GM21526 (cell line): ENCODE results near the gene PRKCSH.
"Not testable (repeated sequence)": the region's sequence is repeated elsewhere in the genome, so short reads cannot be mapped to it uniquely, and the experiment has no call there.

Experiments used
- ATAC-seq: cut with Tn5 transposase; IDR thresholded peaks from one replicate; pipeline ENCODE4 v1.9.1; 2021; ENCODE audit warnings: moderate library complexity; ENCODE audit not compliant: unreplicated experiment, low FRiP score

Gene PRKCSH

GRCh38 chr19:11418549-11419506 lies 16.6 kb upstream of the PRKCSH start, which contains the start of gene RGL3:
RGL3 (minus strand) TSS chr19:11419314; CDS start chr19:11419278, 36 bp downstream.
- ATAC-seq: no peak

DNA sequence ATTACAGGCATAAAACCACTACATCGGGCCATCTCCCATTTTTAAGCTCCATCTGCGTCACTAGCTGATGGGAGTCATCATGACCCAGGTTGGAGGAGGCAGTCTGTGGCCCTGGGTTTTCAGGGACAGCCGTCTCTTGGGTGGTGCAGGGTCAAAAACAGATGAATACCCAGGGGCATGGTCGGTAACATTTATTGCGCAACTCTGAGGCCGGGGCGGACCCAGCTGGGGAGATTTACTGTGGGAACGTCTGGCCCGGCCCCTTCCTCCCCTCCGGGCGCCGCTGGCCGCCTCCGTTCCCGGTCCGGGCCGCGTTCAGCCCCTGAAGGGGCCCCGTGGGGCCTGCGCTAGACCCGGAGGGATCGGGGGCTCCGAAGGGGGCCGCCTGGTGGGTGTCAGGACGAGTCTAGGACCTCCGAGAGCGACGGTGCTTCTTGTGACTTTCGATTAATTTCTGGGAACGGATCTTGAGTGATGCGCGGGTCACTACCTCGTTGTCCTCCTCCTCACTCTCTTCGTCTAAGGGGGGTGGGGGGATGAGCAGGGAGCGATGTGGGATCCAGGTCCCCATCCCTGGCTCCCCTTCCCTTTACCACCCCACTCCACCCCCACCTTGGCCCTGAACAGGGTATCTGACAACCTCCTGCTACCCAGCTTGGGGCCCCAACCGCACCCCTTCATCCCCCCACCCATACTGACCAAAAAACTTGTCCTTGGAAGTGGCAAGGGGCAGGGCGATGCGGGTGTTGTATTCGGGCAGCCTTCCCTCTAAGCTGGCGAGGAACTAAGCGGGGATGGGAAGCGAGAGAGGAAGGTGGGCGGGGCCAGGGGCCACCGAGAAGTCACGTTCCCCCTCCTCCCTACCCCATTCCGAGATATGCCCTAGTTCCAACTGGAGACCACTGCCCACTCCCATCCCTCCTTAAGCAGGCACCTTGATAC lies 14.7 kb upstream of the PRKCSH start:
- ATAC-seq: no peak

DNA sequence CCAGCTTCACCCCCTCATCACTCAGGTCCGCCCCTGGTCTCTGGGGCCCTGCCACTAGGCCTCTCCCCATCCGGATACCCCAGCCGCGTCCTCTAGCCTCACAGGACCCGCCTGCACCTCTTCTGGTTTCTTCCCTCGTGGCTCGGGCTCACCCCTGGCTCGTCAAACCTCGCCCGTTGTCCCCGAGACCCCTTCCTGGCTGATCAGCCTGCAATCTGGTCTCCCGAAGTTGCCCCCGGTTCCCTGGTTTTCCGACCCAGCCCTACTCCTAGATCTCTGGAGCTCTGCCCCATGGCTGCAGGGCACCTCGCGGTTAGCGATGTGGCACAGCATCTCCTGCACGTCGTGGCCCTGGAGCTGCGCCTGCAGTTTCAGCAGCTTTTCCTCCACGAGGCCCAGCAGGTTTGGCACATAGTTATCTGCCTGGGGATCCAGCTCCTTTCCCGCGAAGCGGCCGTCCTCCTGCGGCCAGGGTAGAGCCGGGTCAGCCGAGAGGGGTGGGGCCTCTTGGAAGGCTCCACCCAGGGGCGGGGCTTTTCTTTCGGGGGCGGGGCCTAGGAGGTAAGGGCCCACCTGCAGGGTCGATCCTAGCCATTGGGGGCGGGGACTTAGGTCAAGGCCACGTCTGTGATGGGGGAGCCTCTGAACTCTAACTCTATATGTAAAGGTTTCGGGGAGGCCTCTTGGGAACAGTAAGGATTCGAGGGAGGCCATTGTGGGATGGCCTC lies 13.9 kb upstream of the PRKCSH start:
- ATAC-seq: no peak

DNA sequence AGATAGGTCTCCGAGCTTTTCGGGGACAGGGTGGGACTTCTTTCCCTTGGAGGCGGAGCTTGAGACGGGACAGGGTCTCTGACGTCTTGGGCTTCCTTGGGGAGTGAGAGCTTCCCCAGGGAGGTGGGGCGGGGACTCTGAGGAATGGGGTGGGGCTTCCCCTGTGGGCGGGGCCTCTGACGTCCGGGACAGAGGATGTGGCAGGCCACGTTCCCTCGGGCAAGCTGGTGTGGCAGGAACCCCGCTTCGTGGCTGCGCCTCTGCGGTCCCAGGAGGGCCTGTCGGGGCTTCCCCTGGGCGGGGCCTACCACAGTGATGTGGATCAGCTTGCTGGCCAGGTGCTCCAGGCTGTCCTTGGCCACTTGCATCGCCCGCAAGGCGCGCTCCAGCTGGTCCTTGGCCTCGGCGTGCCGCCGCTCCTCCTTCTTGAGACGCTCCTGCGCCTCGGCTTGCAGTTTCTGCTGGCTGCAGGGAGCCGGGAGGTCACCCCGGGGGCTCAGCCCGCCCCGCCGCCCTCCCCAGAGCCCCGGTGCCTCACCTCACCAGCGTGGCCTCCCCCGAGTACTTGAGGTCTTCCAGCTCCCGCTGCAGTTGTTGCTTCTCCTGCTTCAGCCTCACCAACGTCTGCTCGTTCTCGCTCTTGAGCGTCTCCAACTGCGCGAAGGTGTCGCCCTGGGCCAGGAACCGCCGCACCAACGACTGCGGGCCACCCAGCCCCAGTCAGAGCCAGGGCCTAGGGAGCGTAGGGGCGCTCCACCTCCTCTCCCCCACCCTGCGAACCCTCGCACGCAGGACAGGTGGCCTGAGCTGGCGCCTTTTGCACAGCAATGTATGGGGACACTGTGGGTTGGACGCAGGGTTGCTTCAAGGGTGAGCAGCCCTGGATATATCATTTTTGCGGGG lies 13.0 kb upstream of the PRKCSH start:
- no peak for ATAC-seq

DNA sequence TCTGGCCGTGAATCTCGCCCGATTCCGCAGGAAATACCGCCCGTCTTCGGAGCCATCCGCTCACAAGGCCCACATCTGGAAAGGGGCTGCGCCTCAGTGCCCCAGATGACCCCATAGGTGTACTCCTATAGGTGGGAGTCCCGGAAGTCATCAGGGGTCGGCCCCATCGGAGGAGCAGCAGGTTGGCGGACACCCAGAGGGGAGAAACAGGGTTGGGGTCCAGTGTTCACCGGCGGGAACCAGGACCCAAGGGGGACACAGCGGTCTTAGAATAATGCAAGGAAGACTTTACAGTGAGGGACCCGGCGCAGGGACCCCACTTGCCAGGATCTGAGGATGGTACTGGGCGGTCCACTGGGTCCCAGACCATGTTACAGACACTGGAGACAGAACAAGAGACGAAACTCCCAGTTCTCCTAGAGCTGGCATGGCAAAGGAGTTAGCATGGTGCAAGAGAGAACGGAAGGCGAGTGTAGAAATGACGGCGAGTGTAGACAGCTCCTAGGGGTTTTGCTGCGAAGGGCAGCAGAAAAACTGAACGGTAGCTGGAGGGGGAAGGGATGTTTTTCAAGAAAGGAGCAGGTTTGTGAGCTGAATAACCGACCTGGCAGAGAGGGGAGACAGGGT lies 12.2 kb upstream of the PRKCSH start:
- ATAC-seq: no peak

GRCh38 chr19:11423791-11424181 lies 11.6 kb upstream of the PRKCSH start:
- no peak for ATAC-seq

DNA sequence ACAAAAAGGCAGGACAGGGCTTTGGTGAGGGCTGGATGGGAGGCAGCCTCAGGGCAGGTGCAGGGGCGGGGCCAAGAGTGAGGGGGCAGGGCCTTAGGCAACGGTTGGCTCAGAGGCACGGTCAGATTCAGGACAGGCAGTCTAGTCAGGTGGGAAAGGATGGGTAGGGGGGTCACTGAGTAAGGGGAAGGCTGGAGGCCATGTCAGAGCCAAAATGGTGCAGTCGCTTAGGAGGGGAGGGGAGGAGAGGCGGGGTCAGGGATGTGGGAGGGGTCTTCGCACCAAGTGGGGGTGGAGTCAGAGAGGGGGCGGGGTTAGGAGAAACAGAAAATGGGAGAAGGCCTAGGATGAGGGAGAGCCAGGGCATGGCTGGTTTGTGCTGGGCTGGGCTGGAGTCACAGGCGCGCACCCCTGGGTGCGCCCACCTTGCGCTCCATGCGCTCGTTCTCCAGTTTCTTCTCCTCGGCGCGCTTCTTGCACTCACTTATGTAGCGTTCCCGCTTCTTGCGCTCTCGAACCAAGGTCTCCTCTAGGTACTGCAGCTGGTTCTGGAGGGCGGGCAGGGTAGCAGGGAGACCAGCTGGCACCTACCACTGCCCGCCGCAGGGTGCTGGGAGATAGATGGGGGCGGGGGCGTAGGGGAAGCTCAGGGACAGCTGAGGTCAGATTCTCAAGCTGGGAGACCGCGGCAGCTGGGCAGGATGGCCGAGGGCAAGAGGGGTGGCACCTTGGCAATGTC lies 9.5 kb upstream of the PRKCSH start:
- no peak for ATAC-seq

- ATAC-seq: no peak
Observed at GRCh38 chr19:11426656-11427055, 8.8 kb upstream of the PRKCSH start.

DNA sequence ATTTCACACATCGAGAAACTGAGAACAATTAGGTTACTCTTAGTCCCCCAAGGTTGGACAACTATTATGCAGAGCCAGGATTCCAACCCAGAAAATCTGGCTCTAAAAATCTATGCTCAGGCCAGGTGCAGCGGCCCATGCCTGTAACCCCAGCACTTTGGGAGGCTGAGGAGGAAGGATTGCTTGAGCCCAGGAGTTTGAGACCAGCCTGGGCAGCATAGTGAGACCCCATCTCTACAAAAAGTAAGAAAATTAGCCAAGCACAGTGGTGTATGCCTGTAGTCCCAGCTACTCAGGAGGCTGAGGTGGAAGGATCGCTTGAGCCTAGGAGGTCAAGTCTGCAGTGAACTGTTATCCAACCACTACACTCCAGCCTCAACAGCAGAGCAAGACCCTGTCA lies 1.9 kb upstream of the PRKCSH start:
- not testable (repeated sequence) for ATAC-seq

GRCh38 chr19:11434703-11435056 lies 755 bp upstream of the PRKCSH start:
- ATAC-seq: no peak

DNA sequence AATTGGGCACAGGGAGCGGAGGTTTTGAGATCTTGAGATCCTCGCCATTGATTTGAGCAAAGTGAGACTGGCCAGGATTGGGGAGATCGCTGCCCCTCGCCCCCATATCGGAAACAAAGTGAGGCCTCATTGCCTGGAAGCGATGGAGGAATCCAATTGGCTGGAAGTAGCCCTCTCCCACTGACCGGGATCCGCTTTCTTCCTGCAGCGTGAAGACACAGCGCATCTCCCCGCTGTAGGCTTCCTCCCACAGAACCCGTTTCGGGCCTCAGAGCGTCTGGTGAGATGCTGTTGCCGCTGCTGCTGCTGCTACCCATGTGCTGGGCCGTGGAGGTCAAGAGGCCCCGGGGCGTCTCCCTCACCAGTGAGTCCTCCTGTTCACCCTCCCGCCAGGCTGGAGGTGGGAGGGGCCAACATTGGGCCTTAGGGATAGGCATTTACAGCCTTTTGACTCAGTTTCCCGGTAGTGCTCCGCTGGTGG lies 438 bp downstream of the PRKCSH start:
- no peak for ATAC-seq

- ATAC-seq: no peak
Observed at GRCh38 chr19:11437955-11438354, 2.5 kb downstream of the PRKCSH start.

- no peak for ATAC-seq
Observed at GRCh38 chr19:11444059-11444458, 8.6 kb downstream of the PRKCSH start.

DNA sequence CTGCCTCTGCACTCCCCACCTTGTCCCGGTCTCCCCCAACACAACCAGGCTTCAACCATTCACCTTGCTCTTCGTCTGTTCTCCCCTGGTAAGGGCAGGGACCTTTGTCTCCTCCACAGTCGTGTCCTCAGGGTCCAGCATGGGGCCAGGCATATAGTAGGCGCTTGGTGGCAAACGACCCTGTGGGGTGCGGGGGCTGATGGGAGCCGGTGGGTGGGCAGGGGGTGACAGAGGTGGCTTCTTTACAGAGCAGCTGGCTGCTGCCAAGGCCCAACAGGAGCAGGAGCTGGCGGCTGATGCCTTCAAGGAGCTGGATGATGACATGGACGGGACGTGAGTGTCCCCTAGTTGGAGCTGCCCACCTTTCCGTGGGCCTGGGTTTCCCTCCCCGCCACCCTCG lies 9.7 kb downstream of the PRKCSH start:
- ATAC-seq: no peak

- no peak for ATAC-seq
Observed at GRCh38 chr19:11446271-11446651, 10.8 kb downstream of the PRKCSH start.

DNA sequence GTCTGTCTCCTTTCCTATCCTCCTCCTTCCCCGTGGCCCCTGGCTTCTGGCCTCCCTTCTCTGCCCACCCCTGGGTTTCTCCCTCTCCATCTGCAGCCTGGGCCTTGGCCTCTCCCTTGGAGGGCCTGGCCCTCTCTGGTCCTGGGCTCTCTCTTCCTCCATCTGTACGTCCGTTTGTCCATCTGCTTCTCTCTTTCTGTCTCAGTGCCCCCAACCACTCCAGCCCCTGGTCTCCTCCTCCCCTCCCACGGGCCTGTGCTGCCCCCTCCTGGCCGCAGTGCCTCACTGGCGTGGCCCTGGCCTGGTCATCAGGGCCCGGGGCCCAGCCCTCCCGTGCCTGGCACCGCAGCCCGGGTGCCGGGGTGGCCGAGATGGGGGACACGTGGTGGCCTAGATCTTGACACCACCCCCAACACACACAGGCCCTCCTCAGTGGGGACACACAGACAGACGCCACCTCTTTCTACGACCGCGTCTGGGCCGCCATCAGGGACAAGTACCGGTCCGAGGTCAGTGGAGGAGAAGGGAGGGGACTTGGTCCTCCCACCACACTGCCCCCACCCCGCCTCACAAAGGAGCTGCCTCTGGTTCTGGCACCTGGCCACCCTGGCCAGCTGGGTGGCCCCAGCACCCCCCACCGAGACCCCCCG lies 11.3 kb downstream of the PRKCSH start:
- no peak for ATAC-seq

DNA sequence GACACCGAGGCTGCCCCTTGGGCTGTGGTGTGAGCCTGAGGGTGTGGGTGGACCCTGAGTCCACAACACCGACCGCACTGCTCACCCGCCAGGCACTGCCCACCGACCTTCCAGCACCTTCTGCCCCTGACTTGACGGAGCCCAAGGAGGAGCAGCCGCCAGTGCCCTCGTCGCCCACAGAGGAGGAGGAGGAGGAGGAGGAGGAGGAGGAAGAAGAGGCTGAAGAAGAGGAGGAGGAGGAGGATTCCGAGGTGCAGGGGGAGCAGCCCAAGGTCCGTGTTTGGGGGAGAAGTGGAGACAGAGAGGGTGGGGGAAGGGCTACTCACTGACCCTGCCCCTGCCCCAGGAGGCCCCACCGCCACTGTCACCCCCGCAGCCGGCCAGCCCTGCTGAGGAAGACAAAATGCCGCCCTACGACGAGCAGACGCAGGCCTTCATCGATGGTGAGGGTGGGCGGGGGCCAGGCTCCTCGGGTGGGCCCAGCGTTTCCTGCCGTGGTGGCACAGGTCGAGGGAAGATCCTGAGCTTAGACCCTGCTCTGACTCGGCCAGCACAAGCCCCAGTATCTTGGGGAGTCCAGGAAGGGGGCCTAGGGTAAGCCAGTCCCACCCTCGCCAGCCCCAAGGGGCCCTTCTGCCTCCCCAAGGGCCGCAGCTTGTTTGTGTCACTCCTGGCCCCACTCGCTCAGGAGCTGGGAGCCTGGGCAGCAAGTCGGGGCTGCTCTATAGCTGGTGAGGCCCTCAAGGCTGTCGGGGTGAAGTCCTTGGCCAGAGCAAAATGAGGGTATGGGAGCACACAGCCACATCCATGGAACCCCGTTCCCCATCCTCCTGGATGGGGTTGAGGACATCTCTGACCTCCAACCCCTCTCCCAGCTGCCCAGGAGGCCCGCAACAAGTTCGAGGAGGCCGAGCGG lies 12.2 kb downstream of the PRKCSH start:
- no peak for ATAC-seq
